Thyroid gland (tissue), 4 donors: ENCODE data around the gene KIR2DL4. TPM values are rescaled to one million over a fixed set of nuclear protein-coding genes. Genes with fewer than 3 reads are reported as not detected.
"Not testable (repeated sequence)": the region's sequence is repeated elsewhere in the genome, so short reads cannot be mapped to it uniquely, and the experiment has no call there.

Source experiments
- DNase-seq, 2 donors: peaks; one replicate each; pipeline ENCODE4 v3.0.0-alpha.2; 2019
- H3K27ac ChIP-seq, 3 donors: fragments of 200-600 bp; sonication (generic); 1 replicate in 2 of 3; 2 replicates in 1 of 3; pipeline ENCODE4 v1.5.1; 2016 to 2019; ENCODE audit warnings: mild to moderate bottlenecking in 1 of 3, moderate library complexity in 1 of 3
- H3K27me3 ChIP-seq: fragments of 200-600 bp; sonication (generic); one replicate; pipeline ENCODE4 v1.5.1; 2019
- H3K36me3 ChIP-seq, 2 donors: fragments of 200-600 bp; sonication (generic); one replicate each; pipeline ENCODE4 v1.5.1; 2016 to 2019
- H3K4me1 ChIP-seq, 2 donors: fragments of 200-600 bp; sonication (generic); one replicate each; pipeline ENCODE4 v1.5.1; 2017 to 2019
- H3K4me3 ChIP-seq, 3 donors: fragments of 200-600 bp; sonication (generic); replicated peaks in 1 of 3; 1 replicate in 2 of 3; 2 replicates in 1 of 3; pipeline ENCODE4 v1.5.1; 2016; ENCODE audit warnings: mild to moderate bottlenecking in 1 of 3
- H3K9me3 ChIP-seq: fragments of 200-600 bp; sonication (generic); one replicate; pipeline ENCODE4 v1.5.1; 2017
- CTCF ChIP-seq, 6 experiments: fragments of 200-600 bp in 3 of 6; fragments of 450-650 bp in 3 of 6; sonication (generic) in 3 of 6; IDR thresholded peaks; one replicate each; pipeline ENCODE4 v1.5.1; 2016 to 2019; ENCODE audit warnings: antibody characterized with exemption in 6 of 6, mild to moderate bottlenecking in 2 of 6, inconsistent platforms in 1 of 6, moderate library complexity in 1 of 6
- POLR2A ChIP-seq, 2 donors: fragments of 450-650 bp; IDR thresholded peaks; one replicate each; pipeline ENCODE4 v1.6.1; 2017; ENCODE audit warnings: antibody characterized with exemption in 2 of 2, mild to moderate bottlenecking in 2 of 2, moderate library complexity in 1 of 2
- WGBS, 2 donors: methylation state at CpG; one replicate each; pipeline ENCODE4 v1.1.5; 2017; 5-methylcytosine and 5-hydroxymethylcytosine counted together
- intact Hi-C: fragments of 100-400 bp; cut with DNase I; formaldehyde crosslinking; loops from one replicate; pipeline ENCODE4 v1.15.1; 2023
- total RNA-seq, 4 donors: library from RNA; depleted of rRNA; stranded (reverse); fragments of >200 nt; gene quantifications; one replicate each; pipeline ENCODE4 v1.2.3, GENCODE V29; 2016

The KIR2DL4 gene
- total RNA-seq, 4 donors from 2014 or later, result not detected

GRCh38 chr19:54795758-54796157 lies 7.7 kb upstream of the KIR2DL4 start:
- 59 to 70% methylated on average over 1 of the region's 1 CpG for WGBS, 2 donors
- Histone ChIP-seq H3K27me3 (no peaks in the 10 kb centered on the region), H3K4me1 (no peaks in the 10 kb centered on the region), H3K36me3 (no peaks in the 10 kb centered on the region), H3K27ac (peak overlapping the region in 1 of 3 donors; percentile 19), H3K4me3 (no peak overlapping the region), H3K9me3 (no peaks in the 10 kb centered on the region)
- DNase-seq, result no peak
- intact Hi-C loops, result no loop called here
- no peak for TF ChIP-seq POLR2A (IDR thresholded peaks at IDR 0.05)
- TF ChIP-seq CTCF (IDR thresholded peaks at IDR 0.05), result no peak

- intact Hi-C loops, result no loop called here
- TF ChIP-seq POLR2A (IDR thresholded peaks at IDR 0.05) (no peak), CTCF (IDR thresholded peaks at IDR 0.05) (no peak)
- Histone ChIP-seq H3K9me3 (no peaks in the 10 kb centered on the region), H3K36me3 (no peaks in the 10 kb centered on the region), H3K27me3 (no peaks in the 10 kb centered on the region), H3K4me3 (no peak overlapping the region), H3K4me1 (no peaks in the 10 kb centered on the region), H3K27ac (no peak overlapping the region)
- no peak for DNase-seq
- 51 to 54% methylated on average over 5 of the region's 5 CpGs for WGBS, 2 donors
Observed at GRCh38 chr19:54804101-54804500, 691 bp downstream of the KIR2DL4 start.

- no peak for TF ChIP-seq POLR2A (IDR thresholded peaks at IDR 0.05)
- no peak for TF ChIP-seq CTCF (IDR thresholded peaks at IDR 0.05)
- H3K27me3 ChIP-seq, result no peaks in the 10 kb centered on the region
- H3K36me3 ChIP-seq, result no peaks in the 10 kb centered on the region
- no peak overlapping the region for H3K27ac ChIP-seq
- WGBS, 2 donors, result 88 to 91% methylated on average over 10 of the region's 10 CpGs
- H3K4me3 ChIP-seq, result no peak overlapping the region
- no peaks in the 10 kb centered on the region for H3K9me3 ChIP-seq
- intact Hi-C loops, result no loop called here
- H3K4me1 ChIP-seq, result no peaks in the 10 kb centered on the region
- no peak for DNase-seq
Observed at GRCh38 chr19:54804571-54804970, 1.2 kb downstream of the KIR2DL4 start.

- 80 to 82% methylated on average over 13 to 14 of the region's 14 CpGs for WGBS, 2 donors
- intact Hi-C loops, result no loop called here
- DNase-seq, result no peak
- H3K36me3 ChIP-seq, result no peaks in the 10 kb centered on the region
- no peak overlapping the region for H3K27ac ChIP-seq
- no peak for TF ChIP-seq CTCF (IDR thresholded peaks at IDR 0.05)
- no peak overlapping the region for H3K4me3 ChIP-seq
- H3K4me1 ChIP-seq, result no peaks in the 10 kb centered on the region
- H3K9me3 ChIP-seq, result no peaks in the 10 kb centered on the region
- no peaks in the 10 kb centered on the region for H3K27me3 ChIP-seq
Observed at GRCh38 chr19:54805665-54806515, 2.5 kb downstream of the KIR2DL4 start.

- no peaks in the 10 kb centered on the region for H3K4me1 ChIP-seq
- H3K36me3 ChIP-seq, result no peaks in the 10 kb centered on the region
- 66 to 73% methylated on average over 2 of the region's 2 CpGs for WGBS, 2 donors
- TF ChIP-seq POLR2A (IDR thresholded peaks at IDR 0.05) (no peak), CTCF (IDR thresholded peaks at IDR 0.05) (no peak)
- H3K4me3 ChIP-seq, result no peak overlapping the region
- no peak overlapping the region for H3K27ac ChIP-seq
- no peaks in the 10 kb centered on the region for H3K9me3 ChIP-seq
- no peaks in the 10 kb centered on the region for H3K27me3 ChIP-seq
- no peak for DNase-seq
- intact Hi-C loops, result no loop called here
Observed at GRCh38 chr19:54806516-54806838, 3.1 kb downstream of the KIR2DL4 start.

GRCh38 chr19:54814571-54814970 lies 11.2 kb downstream of the KIR2DL4 start:
- H3K27ac ChIP-seq, H3K36me3 ChIP-seq, DNase-seq, H3K4me1 ChIP-seq, H3K9me3 ChIP-seq, H3K4me3 ChIP-seq, H3K27me3 ChIP-seq, intact Hi-C loops: not testable (repeated sequence)
- 74 to 76% methylated on average over 3 of the region's 3 CpGs for WGBS, 2 donors

GRCh38 chr19:54816251-54816650 lies 12.8 kb downstream of the KIR2DL4 start, which contains the start of gene KIR3DL1:
KIR3DL1 (plus strand) TSS chr19:54816468.
- H3K9me3 ChIP-seq, H3K36me3 ChIP-seq, DNase-seq, intact Hi-C loops, H3K27ac ChIP-seq, H3K27me3 ChIP-seq, H3K4me1 ChIP-seq, H3K4me3 ChIP-seq: not testable (repeated sequence)
- WGBS, 2 donors, result 87 to 88% methylated on average over 15 to 17 of the region's 17 CpGs
